ENCODE results near the gene CREBL2.
"Not testable (repeated sequence)": the region's sequence is repeated elsewhere in the genome, so short reads cannot be mapped to it uniquely, and the experiment has no call there.

GRCh38 chr12:12588436-12588835 lies 23.2 kb upstream of the CREBL2 start:
- TF ChIP-seq, protein P1, sequence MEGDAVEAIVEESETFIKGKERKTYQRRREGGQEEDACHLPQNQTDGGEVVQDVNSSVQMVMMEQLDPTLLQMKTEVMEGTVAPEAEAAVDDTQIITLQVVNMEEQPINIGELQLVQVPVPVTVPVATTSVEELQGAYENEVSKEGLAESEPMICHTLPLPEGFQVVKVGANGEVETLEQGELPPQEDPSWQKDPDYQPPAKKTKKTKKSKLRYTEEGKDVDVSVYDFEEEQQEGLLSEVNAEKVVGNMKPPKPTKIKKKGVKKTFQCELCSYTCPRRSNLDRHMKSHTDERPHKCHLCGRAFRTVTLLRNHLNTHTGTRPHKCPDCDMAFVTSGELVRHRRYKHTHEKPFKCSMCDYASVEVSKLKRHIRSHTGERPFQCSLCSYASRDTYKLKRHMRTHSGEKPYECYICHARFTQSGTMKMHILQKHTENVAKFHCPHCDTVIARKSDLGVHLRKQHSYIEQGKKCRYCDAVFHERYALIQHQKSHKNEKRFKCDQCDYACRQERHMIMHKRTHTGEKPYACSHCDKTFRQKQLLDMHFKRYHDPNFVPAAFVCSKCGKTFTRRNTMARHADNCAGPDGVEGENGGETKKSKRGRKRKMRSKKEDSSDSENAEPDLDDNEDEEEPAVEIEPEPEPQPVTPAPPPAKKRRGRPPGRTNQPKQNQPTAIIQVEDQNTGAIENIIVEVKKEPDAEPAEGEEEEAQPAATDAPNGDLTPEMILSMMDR (IDR thresholded peaks at IDR 0.05) = not testable (repeated sequence)
- not testable (repeated sequence) for TF ChIP-seq EP300 (IDR thresholded peaks at IDR 0.05)
